Esophagus muscularis mucosa (tissue), 4 donors: ENCODE results near the gene B9D2. TPM values are rescaled to one million over a fixed set of nuclear protein-coding genes. Genes with fewer than 3 reads are reported as not detected.
"Not testable (repeated sequence)": the region's sequence is repeated elsewhere in the genome, so short reads cannot be mapped to it uniquely, and the experiment has no call there.

Experiments
- DNase-seq: peaks from one replicate; pipeline ENCODE4 v3.0.0-alpha.2; 2017; ENCODE audit errors: extremely low spot score
- H3K27ac ChIP-seq, 4 donors: fragments of 200-600 bp; sonication (generic); replicated peaks in 1 of 4; 1 replicate in 3 of 4; 2 replicates in 1 of 4; pipeline ENCODE4 v1.5.1; 2016 to 2019; ENCODE audit warnings: mild to moderate bottlenecking in 1 of 4
- H3K27me3 ChIP-seq, 4 donors: fragments of 200-600 bp; sonication (generic); one replicate each; pipeline versions ENCODE4 v1.5.1 to v1.6.0; 2016 to 2019
- H3K36me3 ChIP-seq, 4 donors: fragments of 200-600 bp; sonication (generic); one replicate each; pipeline ENCODE4 v1.5.1; 2016 to 2019
- H3K4me1 ChIP-seq, 4 donors: fragments of 200-600 bp; sonication (generic); one replicate each; pipeline ENCODE4 v1.5.1; 2016 to 2019
- H3K4me3 ChIP-seq, 4 donors: fragments of 200-600 bp; sonication (generic); 1 replicate in 2 of 4; 2 replicates in 2 of 4; pipeline ENCODE4 v1.5.1; 2016 to 2019; ENCODE audit warnings: mild to moderate bottlenecking in 4 of 4, moderate library complexity in 1 of 4
- H3K9me3 ChIP-seq, 4 donors: fragments of 200-600 bp; sonication (generic); 1 replicate in 3 of 4; 2 replicates in 1 of 4; pipeline ENCODE4 v1.5.1; 2016 to 2019
- CTCF ChIP-seq, 3 experiments: fragments of 200-600 bp in 2 of 3; fragments of 450-650 bp in 1 of 3; sonication (generic) in 2 of 3; IDR thresholded peaks; one replicate each; pipeline ENCODE4 v1.5.1; 2017 to 2019; ENCODE audit warnings: antibody characterized with exemption in 3 of 3, mild to moderate bottlenecking in 2 of 3, moderate library complexity in 1 of 3
- EP300 ChIP-seq: sonication (generic); formaldehyde crosslinking; IDR thresholded peaks from one replicate; pipeline ENCODE4 v1.6.1; 2017; ENCODE audit warnings: antibody characterized with exemption
- POLR2A ChIP-seq: fragments of 450-650 bp; IDR thresholded peaks from one replicate; pipeline ENCODE4 v1.6.1; 2017; ENCODE audit warnings: antibody characterized with exemption, moderate library complexity, mild to moderate bottlenecking, low read depth
- POLR2AphosphoS5 ChIP-seq, 2 donors: sonication (generic); formaldehyde crosslinking; IDR thresholded peaks; one replicate each; pipeline ENCODE4 v1.6.1; 2017; ENCODE audit warnings: antibody characterized with exemption in 2 of 2
- WGBS: methylation state at CpG from one replicate; pipeline ENCODE4 v1.1.5; 2018; 5-methylcytosine and 5-hydroxymethylcytosine counted together
- intact Hi-C: fragments of 100-400 bp; cut with DNase I; formaldehyde crosslinking; loops from one replicate; pipeline ENCODE4 v1.15.1; 2023
- total RNA-seq, 4 donors: library from RNA; depleted of rRNA; stranded (reverse); fragments of >200 nt; gene quantifications; one replicate each; pipeline versions ENCODE4 v1.1.0 to v1.2.1, GENCODE V29; 2016

The B9D2 gene
- total RNA-seq, 4 donors from 2014 or later = 4.9 to 9.3 (median 6.9) TPM

DNA sequence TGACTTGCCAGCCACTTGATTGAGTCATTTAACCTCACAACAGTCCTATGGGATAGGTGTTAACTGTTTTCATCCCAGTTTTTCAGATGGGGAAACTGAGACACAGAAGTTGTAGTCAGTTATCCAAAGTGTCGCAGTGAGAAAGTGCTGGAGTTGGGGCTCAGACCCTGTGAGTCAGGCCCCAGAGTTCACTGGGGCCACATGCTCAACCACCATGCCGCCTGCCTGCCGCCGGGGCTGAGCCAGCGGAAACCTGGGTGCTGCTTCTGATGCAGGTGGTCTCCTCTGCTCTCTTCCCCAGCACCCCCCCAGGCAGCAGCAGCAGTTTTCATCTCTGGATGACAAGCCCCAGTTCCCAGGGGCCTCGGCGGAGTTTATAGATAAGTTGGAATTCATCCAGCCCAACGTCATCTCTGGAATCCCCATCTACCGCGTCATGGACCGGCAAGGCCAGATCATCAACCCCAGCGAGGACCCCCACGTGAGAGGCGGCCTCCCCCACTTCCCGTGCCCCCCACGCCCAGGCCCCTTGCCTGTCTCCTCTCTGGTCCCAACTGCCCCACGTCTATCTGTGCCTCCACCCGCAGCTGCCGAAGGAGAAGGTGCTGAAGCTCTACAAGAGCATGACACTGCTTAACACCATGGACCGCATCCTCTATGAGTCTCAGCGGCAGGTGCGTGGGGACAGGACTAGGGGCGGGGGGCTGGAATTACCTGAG, 46.5 kb upstream of the B9D2 start:
- intact Hi-C loops = no loop called here
- Histone ChIP-seq H3K4me3 (no peak overlapping the region), H3K4me1 (peaks cover 47 to 55% (median 52%) of the 10 kb centered on the region in 4 donors), H3K36me3 (peaks cover 24 to 57% (median 46%) of the 10 kb centered on the region in 4 donors), H3K9me3 (no peaks in the 10 kb centered on the region), H3K27ac (peak overlapping the region in 2 of 4 donors; percentile 23 to 46), H3K27me3 (no peaks in the 10 kb centered on the region)
- no peak for DNase-seq
- TF ChIP-seq POLR2AphosphoS5 (IDR thresholded peaks at IDR 0.05) (no peak), EP300 (no peak), POLR2A (no peak), CTCF (IDR thresholded peaks at IDR 0.05) (no peak)
- 91% methylated on average over 19 of the region's 23 CpGs for WGBS

GRCh38 chr19:41409288-41409687, 45.3 kb upstream of the B9D2 start:
- Histone ChIP-seq H3K27ac (peak overlapping the region; percentile 4 to 46 (median 22)), H3K4me1 (peaks cover 48 to 62% (median 60%) of the 10 kb centered on the region in 4 donors)
- WGBS = 49% methylated on average over 4 of the region's 4 CpGs

DNA sequence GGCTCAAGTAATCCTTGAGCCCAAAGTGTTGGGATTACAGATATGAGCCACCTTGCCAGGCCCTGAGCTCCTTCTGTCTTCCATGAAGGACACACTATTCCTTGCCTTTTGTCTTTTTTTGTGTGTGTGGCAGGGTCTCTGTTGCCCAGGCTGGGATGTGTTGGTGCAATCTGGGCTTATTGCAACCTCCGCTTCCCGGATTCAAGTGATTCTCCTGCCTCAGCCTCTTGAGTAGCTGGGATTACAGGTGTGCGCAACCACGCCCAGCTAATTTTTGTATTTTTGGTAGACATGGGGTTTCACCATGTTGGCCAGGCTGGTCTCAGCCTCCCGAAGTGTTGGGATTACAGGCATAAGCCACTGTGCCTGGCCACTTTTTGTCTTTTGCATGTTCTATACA, 44.9 kb upstream of the B9D2 start:
- WGBS = 98% methylated on average over 5 of the region's 5 CpGs
- H3K36me3 ChIP-seq = peaks cover 14 to 43% (median 30%) of the 10 kb centered on the region in 4 donors
- H3K4me3 ChIP-seq, intact Hi-C loops, H3K9me3 ChIP-seq, DNase-seq, H3K27me3 ChIP-seq: not testable (repeated sequence)
- H3K4me1 ChIP-seq = peaks cover 48 to 65% (median 61%) of the 10 kb centered on the region in 4 donors
- peak overlapping the region; percentile 4 to 46 (median 22) for H3K27ac ChIP-seq

More at GRCh38 chr19:41409288-41409687, 45.3 kb upstream of the B9D2 start:
- Histone ChIP-seq H3K36me3 (peaks cover 18 to 48% (median 34%) of the 10 kb centered on the region in 4 donors), H3K4me3 (no peak overlapping the region), H3K9me3 (no peaks in the 10 kb centered on the region), H3K27me3 (no peaks in the 10 kb centered on the region)
- DNase-seq = no peak
- intact Hi-C loops = no loop called here
- TF ChIP-seq EP300 = no peak
- no peak for TF ChIP-seq CTCF (IDR thresholded peaks at IDR 0.05)
- peak in 1 of 2 donors; percentile 52 for TF ChIP-seq POLR2AphosphoS5 (IDR thresholded peaks at IDR 0.05)

DNA sequence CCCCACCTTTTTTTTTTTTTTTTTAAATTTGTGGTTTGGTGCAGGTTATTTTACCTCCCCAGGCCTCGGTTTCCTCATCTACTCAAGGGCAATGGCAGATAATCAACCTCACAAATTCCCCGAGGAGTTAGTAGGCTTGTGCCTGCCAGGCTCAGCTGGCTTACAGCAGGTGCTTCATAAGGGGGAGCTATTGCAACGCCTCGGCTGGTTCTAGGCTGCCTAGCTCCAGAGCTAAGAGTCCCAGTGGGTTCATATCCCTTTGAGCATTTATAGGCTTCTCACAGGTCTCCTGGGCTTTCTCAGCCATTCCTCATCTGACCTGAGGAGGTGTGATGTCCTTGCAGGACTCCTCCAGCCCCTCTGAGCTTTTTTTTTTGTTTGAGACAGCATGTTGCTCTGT, 44.3 kb upstream of the B9D2 start:
- WGBS = 71% methylated on average over 4 of the region's 4 CpGs
- H3K36me3 ChIP-seq = peaks cover 9 to 39% (median 24%) of the 10 kb centered on the region in 4 donors
- H3K4me1 ChIP-seq = peaks cover 53 to 71% (median 66%) of the 10 kb centered on the region in 4 donors
- no peak overlapping the region for H3K27ac ChIP-seq
- intact Hi-C loops = no loop called here
- H3K27me3 ChIP-seq = no peaks in the 10 kb centered on the region
- H3K4me3 ChIP-seq = no peak overlapping the region
- no peaks in the 10 kb centered on the region for H3K9me3 ChIP-seq
- no peak for DNase-seq
- no peak for TF ChIP-seq POLR2A
- TF ChIP-seq CTCF (IDR thresholded peaks at IDR 0.05) = no peak

DNA sequence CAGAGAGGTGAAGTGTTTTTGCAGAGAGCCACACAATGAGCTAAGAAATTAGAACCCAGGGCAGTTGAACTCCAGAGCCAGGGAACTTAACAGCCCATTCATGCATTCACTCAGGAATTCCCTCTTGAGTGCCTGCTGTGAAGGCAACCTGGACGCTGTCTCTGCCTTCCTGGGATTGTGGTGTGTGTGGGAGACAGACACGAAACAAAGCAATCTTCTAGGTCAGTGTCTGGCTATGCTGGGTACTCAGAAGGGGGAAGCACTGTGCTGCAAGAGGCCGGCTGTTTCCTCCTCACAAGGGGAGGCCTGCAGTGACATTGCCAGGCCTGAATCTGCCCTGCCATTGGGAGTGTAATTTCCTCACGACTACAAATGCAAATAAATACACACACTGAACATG, 43.3 kb upstream of the B9D2 start:
- Histone ChIP-seq H3K36me3 (peaks cover 8 to 34% (median 16%) of the 10 kb centered on the region in 4 donors), H3K4me1 (peaks cover 54 to 75% (median 70%) of the 10 kb centered on the region in 4 donors), H3K4me3 (no peak overlapping the region), H3K27ac (no peak overlapping the region), H3K9me3 (no peaks in the 10 kb centered on the region), H3K27me3 (no peaks in the 10 kb centered on the region)
- TF ChIP-seq EP300 = no peak
- no peak for DNase-seq
- 60% methylated on average over 4 of the region's 4 CpGs for WGBS
- intact Hi-C loops = no loop called here

GRCh38 chr19:41405776-41406175, 41.8 kb upstream of the B9D2 start:
- TF ChIP-seq CTCF (IDR thresholded peaks at IDR 0.05) = no peak
- no peak for TF ChIP-seq POLR2A
- TF ChIP-seq EP300 = no peak
- no peak for TF ChIP-seq POLR2AphosphoS5 (IDR thresholded peaks at IDR 0.05)
- Histone ChIP-seq H3K4me1 (peaks cover 50 to 70% (median 66%) of the 10 kb centered on the region in 4 donors), H3K27ac (peak overlapping the region in 1 of 4 donors; percentile 18), H3K9me3 (no peaks in the 10 kb centered on the region), H3K27me3 (no peaks in the 10 kb centered on the region), H3K4me3 (no peak overlapping the region), H3K36me3 (peaks cover 4 to 34% (median 8%) of the 10 kb centered on the region in 4 donors)
- 79% methylated on average over 5 of the region's 6 CpGs for WGBS
- intact Hi-C loops = no loop called here
- no peak for DNase-seq
